Measurements from ENCODE around the gene FRAS1.

DNA sequence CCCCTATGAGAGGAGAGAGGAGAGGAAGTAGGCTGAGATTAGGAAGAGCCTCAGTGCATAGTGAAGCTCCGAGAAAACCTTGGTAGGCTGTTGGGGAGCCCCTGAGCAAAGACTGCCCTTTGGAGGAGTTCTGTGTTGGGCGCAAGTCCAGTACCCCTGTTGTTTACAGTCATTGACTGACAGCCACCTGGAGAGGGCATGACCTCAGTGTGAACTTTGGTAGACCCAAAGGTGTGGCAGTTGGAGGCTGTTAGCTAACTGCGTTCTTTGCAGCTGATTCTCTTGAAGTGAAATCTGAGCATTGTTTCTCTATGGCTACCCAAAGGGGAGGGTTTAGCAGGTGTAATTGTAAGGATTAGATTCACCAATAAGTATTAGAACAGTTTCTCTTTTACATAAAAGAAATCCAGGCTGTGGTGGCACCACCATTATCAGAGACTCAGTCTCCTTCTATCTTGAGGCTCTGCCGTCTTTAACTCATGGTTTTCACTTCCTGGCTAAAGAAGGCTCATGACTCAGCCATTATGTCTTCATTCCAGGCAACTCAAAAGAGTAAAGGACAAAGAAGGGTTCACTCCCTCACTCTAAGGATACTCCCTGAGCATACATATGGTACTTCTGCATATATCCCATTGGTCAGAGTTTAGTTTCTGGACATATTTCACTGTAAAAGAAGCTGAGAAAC is 527.9 kb downstream of the FRAS1 start:
- TF ChIP-seq, protein P1, sequence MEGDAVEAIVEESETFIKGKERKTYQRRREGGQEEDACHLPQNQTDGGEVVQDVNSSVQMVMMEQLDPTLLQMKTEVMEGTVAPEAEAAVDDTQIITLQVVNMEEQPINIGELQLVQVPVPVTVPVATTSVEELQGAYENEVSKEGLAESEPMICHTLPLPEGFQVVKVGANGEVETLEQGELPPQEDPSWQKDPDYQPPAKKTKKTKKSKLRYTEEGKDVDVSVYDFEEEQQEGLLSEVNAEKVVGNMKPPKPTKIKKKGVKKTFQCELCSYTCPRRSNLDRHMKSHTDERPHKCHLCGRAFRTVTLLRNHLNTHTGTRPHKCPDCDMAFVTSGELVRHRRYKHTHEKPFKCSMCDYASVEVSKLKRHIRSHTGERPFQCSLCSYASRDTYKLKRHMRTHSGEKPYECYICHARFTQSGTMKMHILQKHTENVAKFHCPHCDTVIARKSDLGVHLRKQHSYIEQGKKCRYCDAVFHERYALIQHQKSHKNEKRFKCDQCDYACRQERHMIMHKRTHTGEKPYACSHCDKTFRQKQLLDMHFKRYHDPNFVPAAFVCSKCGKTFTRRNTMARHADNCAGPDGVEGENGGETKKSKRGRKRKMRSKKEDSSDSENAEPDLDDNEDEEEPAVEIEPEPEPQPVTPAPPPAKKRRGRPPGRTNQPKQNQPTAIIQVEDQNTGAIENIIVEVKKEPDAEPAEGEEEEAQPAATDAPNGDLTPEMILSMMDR (IDR thresholded peaks at IDR 0.05) = peak in 1 of 6 experiments; percentile 14
- TF ChIP-seq POLR2A (IDR thresholded peaks at IDR 0.05) = no peak

Measured in Peyer's patch (tissue), 4 donors.